Right cardiac atrium (tissue), 5 donors: ENCODE results near the gene LRBA. TPM values are rescaled to one million over a fixed set of nuclear protein-coding genes. Genes with fewer than 3 reads are reported as not detected.
"Not testable (repeated sequence)": the region's sequence is repeated elsewhere in the genome, so short reads cannot be mapped to it uniquely, and the experiment has no call there.

Experiments
- ATAC-seq, 2 donors: fragments of 200-7000 bp; cut with Tn5 transposase; one replicate each; pipeline versions ENCODE4 v1.8.0 to v1.9.1; 2020; ENCODE audit warnings: moderate library complexity in 2 of 2, mild to moderate bottlenecking in 1 of 2
- DNase-seq, 3 donors: peaks; one replicate each; pipeline ENCODE4 v3.0.0-alpha.2; 2020
- H3K27ac ChIP-seq: one replicate; pipeline ENCODE4 v1.5.1; 2013; ENCODE audit warnings: mild to moderate bottlenecking, low read length, control low read depth, moderate library complexity
- H3K27me3 ChIP-seq: one replicate; pipeline ENCODE4 v1.6.1; 2013; ENCODE audit not compliant: control insufficient read depth, insufficient read depth
- H3K4me1 ChIP-seq: one replicate; pipeline ENCODE4 v1.6.1; 2013; ENCODE audit warnings: low read length; ENCODE audit not compliant: control insufficient read depth, insufficient read depth
- H3K4me3 ChIP-seq: one replicate; pipeline ENCODE4 v1.5.1; 2013; ENCODE audit warnings: low read length, control low read depth
- H3K9me3 ChIP-seq: one replicate; pipeline ENCODE4 v1.6.1; 2013; ENCODE audit warnings: low read length; ENCODE audit not compliant: control insufficient read depth
- WGBS: extraction: QIAGEN DNeasy Blood & Tissue Kit; methylation state at CpG from one replicate; pipeline ENCODE4 v1.1.7; 2013; 5-methylcytosine and 5-hydroxymethylcytosine counted together
- intact Hi-C, 4 donors: fragments of 100-400 bp; cut with DNase I; formaldehyde crosslinking; loops; one replicate each; pipeline versions ENCODE4 v1.11.0 to v1.14.0; 2022 to 2023
- polyA plus RNA-seq: library from polyadenylated mRNA; stranded (reverse); fragments of 200-250 nt; gene quantifications from one replicate; pipeline ENCODE4 v1.2.3, GENCODE V29; 2013
- total RNA-seq, 4 donors: library from RNA; stranded (reverse); fragmentation: NEBNext Ultra II Directional; extraction: Animal tissue kit (Norgen Biotek cat#: 25700); gene quantifications; one replicate each; pipeline ENCODE4 v1.2.1, GENCODE V29; 2021
- donor health status: healthy with polysubstance abuse.
- donor health status: DM: no; HTN: yes; CAD: no.
- donor health status: DM: no; HTN: no; CAD: no.
- donor health status: DM: no; HTN: yes; CAD: no; lungs with severe emphysema.
- donor health status: DM: yes; HTN: yes; CAD: no.

Gene LRBA
- total and polyA plus RNA-seq, 5 donors: 14.4 to 29.9 (median 23.4) TPM

DNA sequence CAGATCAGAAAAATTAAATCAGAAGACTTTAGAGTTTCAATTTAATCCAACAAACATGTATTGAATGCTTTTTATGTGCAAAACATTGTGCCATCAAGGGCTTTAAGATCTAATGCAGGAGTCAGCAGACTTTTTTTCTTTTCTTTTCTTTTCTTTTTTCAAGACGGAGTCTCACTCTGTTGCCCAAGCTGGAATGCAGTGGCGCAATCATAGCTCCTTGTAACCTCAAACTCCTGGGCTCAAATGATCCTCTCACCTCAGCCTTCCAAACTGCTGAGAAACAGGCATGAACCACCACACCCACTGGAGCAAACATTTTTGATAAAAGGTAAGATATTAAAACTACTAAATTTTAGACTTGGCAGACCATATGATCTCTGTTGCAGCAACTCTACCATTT is 24.6 kb upstream of the LRBA start:
- intact Hi-C loops: no loop called here
- H3K4me3 ChIP-seq: no peak overlapping the region
- 94% methylated on average over 2 of the region's 2 CpGs for WGBS
- no peaks in the 10 kb centered on the region for H3K27me3 ChIP-seq
- no peaks in the 10 kb centered on the region for H3K9me3 ChIP-seq
- H3K27ac ChIP-seq: no peak overlapping the region
- no peaks in the 10 kb centered on the region for H3K4me1 ChIP-seq
- DNase-seq (no peak), ATAC-seq (no peak)

DNA sequence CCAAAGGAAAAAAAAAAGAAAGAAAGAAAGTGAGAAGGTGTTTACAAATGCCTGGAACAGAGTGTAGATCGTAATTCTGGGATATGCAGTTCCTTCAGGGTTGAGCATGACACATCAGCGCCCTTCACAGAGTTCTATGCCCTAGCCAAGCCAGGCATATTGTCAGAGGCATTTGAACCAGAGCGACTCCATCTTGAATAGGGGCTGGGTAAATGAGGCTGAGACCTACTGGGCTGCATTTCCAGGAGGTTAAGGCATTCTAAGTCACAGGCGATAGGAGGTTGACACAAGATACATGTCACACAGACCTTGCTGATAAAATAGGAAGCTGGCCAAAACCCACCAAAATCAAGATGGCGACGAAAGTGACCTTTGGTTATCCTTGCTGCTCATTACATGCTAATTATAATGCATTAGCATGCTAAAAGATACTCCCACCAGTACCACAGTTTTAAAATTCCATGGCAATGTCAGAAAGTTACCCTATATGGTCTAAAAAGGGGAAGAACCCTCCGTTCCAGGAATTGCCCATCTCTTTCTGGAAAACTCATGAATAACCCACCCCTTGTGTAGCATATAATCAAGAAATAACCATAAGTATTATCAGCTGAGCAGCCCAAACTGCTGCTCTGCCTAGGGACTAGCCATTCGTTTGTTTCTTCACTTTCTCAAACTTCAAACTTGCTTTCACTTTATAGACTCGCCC is 23.5 kb upstream of the LRBA start:
- H3K27ac ChIP-seq: no peak overlapping the region
- ATAC-seq (no peak), DNase-seq (no peak)
- H3K4me3 ChIP-seq: no peak overlapping the region
- WGBS: 90% methylated on average over 9 of the region's 9 CpGs
- no peaks in the 10 kb centered on the region for H3K9me3 ChIP-seq
- intact Hi-C loops: no loop called here
- no peaks in the 10 kb centered on the region for H3K4me1 ChIP-seq
- no peaks in the 10 kb centered on the region for H3K27me3 ChIP-seq

DNA sequence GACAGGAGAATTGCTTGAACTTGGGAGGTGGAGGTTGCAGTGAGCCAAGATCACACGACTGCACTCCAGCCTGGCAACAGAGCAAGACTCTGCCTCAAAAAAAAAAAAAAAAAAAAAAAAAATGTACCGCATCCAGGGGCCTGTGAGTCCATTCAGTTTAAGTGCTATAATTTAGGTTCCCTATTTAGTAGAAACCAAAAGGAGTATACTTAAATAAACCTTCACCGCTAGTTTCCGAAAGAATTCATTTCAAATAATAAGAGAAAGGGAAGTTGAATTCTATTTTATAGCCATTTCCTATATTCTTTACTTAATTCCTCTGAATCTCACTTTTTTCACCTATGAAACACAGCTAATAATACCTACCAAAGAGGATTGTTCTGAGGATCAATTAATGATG is 20.8 kb upstream of the LRBA start:
- DNase-seq: no peak
- Histone ChIP-seq H3K27me3 (no peaks in the 10 kb centered on the region), H3K27ac (no peak overlapping the region), H3K9me3 (no peaks in the 10 kb centered on the region), H3K4me3 (no peak overlapping the region), H3K4me1 (no peaks in the 10 kb centered on the region)
- WGBS: 78% methylated on average over 4 of the region's 4 CpGs
- intact Hi-C loops: no loop called here
- ATAC-seq: no peak

DNA sequence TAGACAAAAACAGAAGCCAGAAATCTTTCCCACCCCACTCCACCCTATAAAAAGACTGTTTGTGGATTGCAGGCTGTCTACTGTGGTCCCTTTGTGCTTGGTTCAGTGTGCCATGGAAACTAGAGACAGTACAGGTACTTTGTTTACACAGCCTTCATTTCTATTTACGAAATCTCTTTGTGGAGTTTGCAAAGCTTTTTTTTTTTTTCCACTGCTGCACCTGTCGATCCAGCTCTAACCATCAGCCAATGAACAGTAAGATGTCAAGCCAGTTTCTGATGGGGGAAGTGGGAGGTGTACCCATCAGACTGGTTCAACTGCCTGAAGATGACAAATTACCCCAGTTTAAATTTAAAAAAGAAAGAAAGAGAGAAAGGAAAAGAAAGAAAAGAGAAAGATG is 20.2 kb upstream of the LRBA start:
- H3K9me3 ChIP-seq: no peaks in the 10 kb centered on the region
- 63% methylated on average over 2 of the region's 2 CpGs for WGBS
- ATAC-seq (no peak), DNase-seq (no peak)
- intact Hi-C loops: no loop called here
- no peaks in the 10 kb centered on the region for H3K27me3 ChIP-seq
- H3K27ac ChIP-seq: no peak overlapping the region
- no peaks in the 10 kb centered on the region for H3K4me1 ChIP-seq
- H3K4me3 ChIP-seq: no peak overlapping the region

DNA sequence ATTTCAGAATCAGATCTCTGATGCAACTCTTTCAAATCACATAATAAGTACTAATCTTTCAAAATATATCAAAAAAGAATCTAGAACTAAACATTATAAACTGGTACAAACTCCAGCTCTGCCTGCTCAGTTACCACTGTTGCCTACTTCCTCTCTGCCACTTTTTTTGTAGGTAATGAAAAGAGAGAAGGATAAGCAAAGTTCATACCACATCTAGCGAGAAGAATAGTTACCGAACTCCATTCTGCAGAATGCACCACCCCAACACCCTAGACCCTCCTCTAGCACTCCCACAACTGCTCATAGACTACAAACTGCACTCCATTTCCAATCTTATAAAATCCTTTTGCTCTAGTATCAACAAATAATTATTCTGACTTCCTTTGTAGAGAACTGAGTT is 19.7 kb upstream of the LRBA start:
- Histone ChIP-seq H3K4me3 (no peak overlapping the region), H3K27ac (no peak overlapping the region), H3K9me3 (no peaks in the 10 kb centered on the region), H3K27me3 (no peaks in the 10 kb centered on the region), H3K4me1 (no peaks in the 10 kb centered on the region)
- no peak for ATAC-seq
- DNase-seq: no peak
- intact Hi-C loops: no loop called here
- WGBS: 80% methylated on average over 2 of the region's 2 CpGs

DNA sequence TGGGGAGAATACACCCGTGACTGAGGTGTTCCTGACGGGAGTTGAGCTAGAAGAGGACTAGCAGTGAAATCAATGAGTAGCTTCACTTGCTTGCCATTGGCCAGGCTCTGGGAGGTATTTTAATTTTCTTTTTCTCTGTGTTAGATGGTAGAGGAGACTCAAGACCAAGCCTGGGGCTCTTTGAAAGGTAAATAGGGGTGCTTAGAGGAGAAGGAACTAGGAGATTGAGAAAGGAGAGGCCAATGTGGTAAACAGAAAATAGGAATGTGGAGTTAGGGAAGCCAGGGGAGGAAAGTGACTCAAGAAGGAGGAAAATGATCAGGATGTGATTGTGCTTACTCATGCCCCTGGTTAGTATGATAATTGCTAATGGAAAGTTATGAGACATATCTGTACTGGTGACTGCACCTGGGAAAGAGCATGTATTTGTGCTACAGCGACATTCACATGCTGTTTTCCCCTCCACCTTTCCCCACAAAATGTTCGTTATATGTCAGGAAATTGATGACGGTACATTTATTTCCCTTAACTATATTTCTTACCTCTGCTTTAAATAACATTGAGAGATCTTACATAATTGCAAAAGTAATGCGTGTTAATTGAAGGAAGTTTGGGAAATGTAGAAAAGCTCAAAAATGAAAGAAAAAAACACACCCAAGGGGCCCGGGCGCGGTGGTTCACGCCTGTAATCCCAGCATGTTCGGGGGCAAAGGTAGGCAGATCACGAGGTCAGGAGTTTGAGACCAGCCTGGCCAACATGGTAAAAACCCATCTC is 16.9 kb upstream of the LRBA start:
- intact Hi-C loops: no loop called here
- H3K4me1 ChIP-seq: no peaks in the 10 kb centered on the region
- H3K27ac ChIP-seq: no peak overlapping the region
- H3K27me3 ChIP-seq: no peaks in the 10 kb centered on the region
- DNase-seq: no peak
- no peak for ATAC-seq
- H3K4me3 ChIP-seq: no peak overlapping the region
- 68% methylated on average over 12 of the region's 12 CpGs for WGBS
- H3K9me3 ChIP-seq: no peaks in the 10 kb centered on the region

DNA sequence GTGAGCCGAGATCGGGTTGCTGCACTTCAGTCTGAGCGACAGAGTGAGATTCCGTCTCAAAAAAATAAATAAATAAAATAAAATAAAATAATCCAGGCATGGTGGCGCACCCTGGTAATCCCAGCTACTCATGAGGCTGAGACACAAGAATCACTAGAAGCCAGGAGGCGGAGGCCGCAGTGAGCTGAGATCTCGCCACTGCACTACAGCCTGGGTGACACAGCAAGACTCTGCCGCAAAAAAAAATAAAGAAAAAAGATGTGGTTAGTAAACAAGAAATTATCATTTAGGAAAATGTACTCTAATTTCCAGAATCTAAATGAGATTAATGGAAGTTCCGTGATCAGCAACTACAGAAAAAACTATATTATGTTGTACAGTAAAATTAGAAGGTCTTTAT is 14.5 kb upstream of the LRBA start:
- intact Hi-C loops: no loop called here
- DNase-seq (no peak), ATAC-seq (no peak)
- no peaks in the 10 kb centered on the region for H3K27me3 ChIP-seq
- no peaks in the 10 kb centered on the region for H3K4me1 ChIP-seq
- 94% methylated on average over 10 of the region's 10 CpGs for WGBS
- H3K9me3 ChIP-seq: no peaks in the 10 kb centered on the region
- H3K27ac ChIP-seq: no peak overlapping the region
- no peak overlapping the region for H3K4me3 ChIP-seq

DNA sequence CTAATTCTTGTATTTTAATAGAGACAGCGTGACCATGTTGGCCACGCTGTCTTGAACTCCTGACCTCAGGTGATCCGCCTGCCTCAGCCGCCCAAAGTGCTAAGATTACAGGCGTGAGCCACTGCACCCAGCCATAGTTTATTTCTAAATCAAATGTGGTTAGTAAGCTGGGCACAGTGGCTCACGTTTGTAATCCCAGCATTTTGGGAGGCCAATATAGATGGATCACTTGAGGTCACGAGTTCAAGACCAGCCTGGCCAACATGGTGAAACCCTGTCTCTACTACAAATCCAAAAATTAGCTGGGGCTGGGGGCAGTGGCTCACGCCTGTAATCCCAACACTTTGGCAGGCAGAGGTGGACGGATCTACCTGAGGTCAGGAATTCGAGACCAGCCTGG is 13.9 kb upstream of the LRBA start:
- intact Hi-C loops, ATAC-seq, H3K9me3 ChIP-seq, H3K27ac ChIP-seq, H3K27me3 ChIP-seq, H3K4me1 ChIP-seq, DNase-seq, H3K4me3 ChIP-seq: not testable (repeated sequence)
- WGBS: 81% methylated on average over 10 of the region's 10 CpGs

DNA sequence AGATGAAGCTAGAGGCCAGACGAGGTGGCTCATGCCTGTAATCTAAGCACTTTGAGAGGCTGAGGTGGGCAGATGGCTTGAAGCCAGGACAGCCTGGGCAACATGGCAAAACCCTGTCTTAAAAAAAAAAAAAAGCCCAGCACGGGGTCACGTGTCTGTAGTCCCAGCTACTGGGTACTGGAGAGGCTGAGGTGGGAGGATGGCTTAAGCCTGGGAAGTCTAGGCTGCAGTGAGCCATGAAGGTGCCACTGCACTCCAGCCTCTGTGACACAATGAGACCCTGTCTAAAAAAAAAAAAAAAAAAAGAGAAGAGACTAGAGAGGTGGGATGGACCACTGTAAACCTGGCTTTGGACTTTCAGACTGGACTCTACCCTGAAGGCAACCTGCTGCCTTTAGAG is 10.7 kb upstream of the LRBA start:
- no peaks in the 10 kb centered on the region for H3K4me1 ChIP-seq
- intact Hi-C loops: no loop called here
- no peak overlapping the region for H3K27ac ChIP-seq
- H3K4me3 ChIP-seq: no peak overlapping the region
- no peak for ATAC-seq
- H3K27me3 ChIP-seq: no peaks in the 10 kb centered on the region
- DNase-seq: no peak
- WGBS: 82% methylated on average over 3 of the region's 3 CpGs
- H3K9me3 ChIP-seq: no peaks in the 10 kb centered on the region

DNA sequence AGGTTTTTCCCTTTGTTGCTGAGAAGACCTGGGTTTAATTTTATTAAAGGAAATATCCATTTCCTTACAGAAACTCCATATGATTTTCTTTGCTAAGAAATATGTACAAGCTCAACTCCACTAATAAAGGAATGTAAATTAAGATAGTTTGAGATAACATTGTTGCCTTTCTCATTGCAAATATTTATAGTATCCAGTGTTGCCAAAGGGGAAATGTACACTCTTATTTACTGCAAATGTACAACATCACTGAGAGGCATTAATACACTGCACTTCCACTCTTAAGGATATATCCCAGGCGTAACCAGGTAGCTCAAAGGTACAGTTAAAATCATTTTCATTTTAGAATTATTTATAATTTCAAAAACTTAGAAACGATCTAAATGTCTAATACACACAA is 7.5 kb upstream of the LRBA start:
- intact Hi-C loops: no loop called here
- H3K27me3 ChIP-seq: no peaks in the 10 kb centered on the region
- ATAC-seq (no peak), DNase-seq (no peak)
- H3K4me1 ChIP-seq: no peaks in the 10 kb centered on the region
- no peak overlapping the region for H3K4me3 ChIP-seq
- no peak overlapping the region for H3K27ac ChIP-seq
- WGBS: 76% methylated on average over 2 of the region's 2 CpGs
- no peaks in the 10 kb centered on the region for H3K9me3 ChIP-seq

DNA sequence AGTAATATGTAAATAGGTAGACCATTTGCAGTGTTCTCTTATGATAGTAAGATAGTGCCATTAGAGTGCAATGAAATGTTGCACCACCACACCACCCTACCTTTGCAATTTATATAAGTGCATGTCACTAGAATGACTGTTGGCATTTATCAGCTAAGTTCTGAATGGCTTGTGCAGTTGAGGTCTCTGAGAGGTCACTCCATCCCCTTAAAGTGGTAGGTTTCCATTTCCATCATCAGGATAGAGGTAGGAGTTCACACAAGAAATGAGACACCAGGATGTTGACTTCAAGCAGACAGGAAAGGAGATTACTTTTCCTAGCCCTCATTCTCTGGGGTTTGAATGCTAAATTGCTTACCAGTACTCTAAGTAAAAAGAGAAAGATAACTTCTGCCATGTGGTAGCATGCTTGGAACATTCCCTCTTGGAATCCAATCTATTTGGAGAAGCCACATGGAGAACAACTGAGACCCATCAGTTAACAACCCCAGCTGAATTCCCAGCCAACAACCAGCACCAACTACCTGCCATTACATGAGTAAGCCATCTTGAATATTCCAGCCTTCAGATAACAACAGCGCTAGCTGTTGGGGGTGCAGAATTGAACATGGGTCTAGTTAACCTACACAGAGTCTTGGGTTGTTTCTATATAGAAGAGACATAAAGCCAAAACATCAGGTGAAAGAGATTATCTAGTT is 6.7 kb upstream of the LRBA start:
- Histone ChIP-seq H3K4me1 (no peaks in the 10 kb centered on the region), H3K9me3 (no peaks in the 10 kb centered on the region), H3K27me3 (no peaks in the 10 kb centered on the region), H3K27ac (no peak overlapping the region), H3K4me3 (no peak overlapping the region)
- WGBS: 95% methylated on average over 1 of the region's 1 CpG
- ATAC-seq (no peak), DNase-seq (no peak)
- intact Hi-C loops: no loop called here
